Jurkat, Clone E6-1 (cell line): ENCODE data around the gene CDX1.

ENCODE experiments used
- DNase-seq: peaks from one replicate; pipeline ENCODE4 v3.0.0-alpha.2; 2011; ENCODE audit warnings: low read depth, low spot score
- H3K4me3 ChIP-seq: 2 replicates; pipeline ENCODE4 v1.5.1; 2011; ENCODE audit warnings: mild to moderate bottlenecking, low read length, control low read depth, moderate library complexity

Gene CDX1

GRCh38 chr5:150129813-150130492 lies 36.6 kb upstream of the CDX1 start:
- peak; percentile 22 for DNase-seq
- H3K4me3 ChIP-seq = no peak overlapping the region

GRCh38 chr5:150130493-150130922 lies 36.1 kb upstream of the CDX1 start:
- H3K4me3 ChIP-seq = no peak overlapping the region
- DNase-seq = no peak

GRCh38 chr5:150131461-150131860 lies 35.1 kb upstream of the CDX1 start:
- no peak for DNase-seq
- no peak overlapping the region for H3K4me3 ChIP-seq

GRCh38 chr5:150131978-150132694 lies 34.4 kb upstream of the CDX1 start:
- H3K4me3 ChIP-seq = no peak overlapping the region
- no peak for DNase-seq

GRCh38 chr5:150132740-150133139 lies 33.8 kb upstream of the CDX1 start:
- H3K4me3 ChIP-seq = no peak overlapping the region
- DNase-seq = no peak

GRCh38 chr5:150133581-150134197 lies 32.9 kb upstream of the CDX1 start:
- no peak overlapping the region for H3K4me3 ChIP-seq
- no peak for DNase-seq

GRCh38 chr5:150134198-150134588 lies 32.4 kb upstream of the CDX1 start:
- no peak for DNase-seq
- H3K4me3 ChIP-seq = no peak overlapping the region

GRCh38 chr5:150135557-150136304 lies 30.8 kb upstream of the CDX1 start:
- H3K4me3 ChIP-seq = no peak overlapping the region
- no peak for DNase-seq

- no peak overlapping the region for H3K4me3 ChIP-seq
- no peak for DNase-seq
Measured at GRCh38 chr5:150136305-150137167, 30.0 kb upstream of the CDX1 start.

- DNase-seq = no peak
- H3K4me3 ChIP-seq = no peak overlapping the region
Measured at GRCh38 chr5:150137168-150137957, 29.2 kb upstream of the CDX1 start.

GRCh38 chr5:150137997-150138396 lies 28.6 kb upstream of the CDX1 start:
- DNase-seq = no peak

GRCh38 chr5:150138551-150139265 lies 27.9 kb upstream of the CDX1 start:
- H3K4me3 ChIP-seq = no peak overlapping the region
- DNase-seq = no peak

More at GRCh38 chr5:150137997-150138396, 28.6 kb upstream of the CDX1 start:
- H3K4me3 ChIP-seq = no peak overlapping the region

GRCh38 chr5:150139334-150139733 lies 27.2 kb upstream of the CDX1 start:
- H3K4me3 ChIP-seq = no peak overlapping the region
- no peak for DNase-seq

- no peak for DNase-seq
Measured at GRCh38 chr5:150140830-150141229, 25.7 kb upstream of the CDX1 start.

GRCh38 chr5:150141544-150142184 lies 24.9 kb upstream of the CDX1 start:
- no peak overlapping the region for H3K4me3 ChIP-seq
- DNase-seq = no peak

More at GRCh38 chr5:150140830-150141229, 25.7 kb upstream of the CDX1 start:
- H3K4me3 ChIP-seq = no peak overlapping the region

- H3K4me3 ChIP-seq = no peak overlapping the region
- no peak for DNase-seq
Measured at GRCh38 chr5:150142185-150142958, 24.2 kb upstream of the CDX1 start.
